Cardiac fibroblast (primary cell): ENCODE data around the gene ARAP3.
A peak's percentile ranks its signal among the peaks of the same experiment; 100 is the strongest.

Experiments used
- DNase-seq, 2 donors: peaks; one replicate each; pipeline versions ENCODE4 v3.0.0 to v3.0.0-alpha.2; 2010; ENCODE audit warnings: low read depth in 2 of 2
- H3K4me3 ChIP-seq, 2 donors: replicated peaks in 1 of 2; 1 replicate in 1 of 2; 2 replicates in 1 of 2; pipeline ENCODE4 v1.5.1; 2011; ENCODE audit warnings: low read depth in 2 of 2, low read length in 2 of 2, mild to moderate bottlenecking in 2 of 2, moderate library complexity in 1 of 2
- TF ChIP-seq, protein P1 (sequence below): IDR thresholded peaks from one replicate; pipeline ENCODE4 v1.5.1; 2011; ENCODE audit warnings: low read depth, mild to moderate bottlenecking, low read length, inconsistent platforms

The ARAP3 gene

DNA sequence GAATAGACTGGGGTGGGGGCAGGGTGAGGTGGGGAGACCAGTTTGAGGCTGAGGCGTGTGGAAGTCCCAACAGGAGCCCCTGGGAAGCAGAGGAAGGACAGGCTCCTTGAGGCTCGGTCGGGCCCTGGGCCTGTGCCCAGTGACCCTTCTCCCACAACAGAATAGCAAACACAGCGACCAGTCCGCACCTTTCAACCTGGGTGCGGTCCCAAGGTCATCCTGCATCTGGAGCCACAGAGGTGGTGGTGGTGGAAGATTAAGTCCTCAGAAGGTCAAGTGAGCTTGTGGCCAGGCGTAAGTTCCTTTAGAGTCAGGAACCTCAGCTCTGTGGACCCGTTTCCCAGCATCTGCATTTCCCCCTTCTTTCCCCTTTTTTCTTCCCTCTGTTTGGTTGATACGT lies 26.0 kb upstream of the ARAP3 start:
- no peak for DNase-seq
- no peak overlapping the region for H3K4me3 ChIP-seq
- TF ChIP-seq, protein P1, sequence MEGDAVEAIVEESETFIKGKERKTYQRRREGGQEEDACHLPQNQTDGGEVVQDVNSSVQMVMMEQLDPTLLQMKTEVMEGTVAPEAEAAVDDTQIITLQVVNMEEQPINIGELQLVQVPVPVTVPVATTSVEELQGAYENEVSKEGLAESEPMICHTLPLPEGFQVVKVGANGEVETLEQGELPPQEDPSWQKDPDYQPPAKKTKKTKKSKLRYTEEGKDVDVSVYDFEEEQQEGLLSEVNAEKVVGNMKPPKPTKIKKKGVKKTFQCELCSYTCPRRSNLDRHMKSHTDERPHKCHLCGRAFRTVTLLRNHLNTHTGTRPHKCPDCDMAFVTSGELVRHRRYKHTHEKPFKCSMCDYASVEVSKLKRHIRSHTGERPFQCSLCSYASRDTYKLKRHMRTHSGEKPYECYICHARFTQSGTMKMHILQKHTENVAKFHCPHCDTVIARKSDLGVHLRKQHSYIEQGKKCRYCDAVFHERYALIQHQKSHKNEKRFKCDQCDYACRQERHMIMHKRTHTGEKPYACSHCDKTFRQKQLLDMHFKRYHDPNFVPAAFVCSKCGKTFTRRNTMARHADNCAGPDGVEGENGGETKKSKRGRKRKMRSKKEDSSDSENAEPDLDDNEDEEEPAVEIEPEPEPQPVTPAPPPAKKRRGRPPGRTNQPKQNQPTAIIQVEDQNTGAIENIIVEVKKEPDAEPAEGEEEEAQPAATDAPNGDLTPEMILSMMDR, result no peak

DNA sequence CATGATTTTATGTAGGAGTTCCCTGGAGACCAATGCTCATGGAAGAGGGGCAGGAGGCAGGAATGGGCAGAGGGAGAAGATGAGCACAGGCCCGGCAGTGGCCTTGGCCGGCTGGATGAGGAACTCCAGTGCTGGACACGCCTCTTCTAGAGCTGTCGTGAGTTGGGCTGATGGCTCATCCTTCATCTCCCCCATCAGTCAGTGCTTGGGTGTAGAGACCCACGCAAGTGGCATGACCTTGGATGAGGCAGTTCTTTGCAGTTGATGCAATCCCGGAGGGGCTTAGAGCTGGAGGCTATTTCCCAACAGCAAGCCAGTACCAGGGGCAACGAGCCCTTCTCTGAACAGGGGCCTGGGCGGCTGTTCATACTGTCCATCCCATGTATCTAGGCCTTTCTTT lies 25.5 kb upstream of the ARAP3 start:
- no peak for DNase-seq
- TF ChIP-seq, protein P1, result no peak
- H3K4me3 ChIP-seq, result no peak overlapping the region

DNA sequence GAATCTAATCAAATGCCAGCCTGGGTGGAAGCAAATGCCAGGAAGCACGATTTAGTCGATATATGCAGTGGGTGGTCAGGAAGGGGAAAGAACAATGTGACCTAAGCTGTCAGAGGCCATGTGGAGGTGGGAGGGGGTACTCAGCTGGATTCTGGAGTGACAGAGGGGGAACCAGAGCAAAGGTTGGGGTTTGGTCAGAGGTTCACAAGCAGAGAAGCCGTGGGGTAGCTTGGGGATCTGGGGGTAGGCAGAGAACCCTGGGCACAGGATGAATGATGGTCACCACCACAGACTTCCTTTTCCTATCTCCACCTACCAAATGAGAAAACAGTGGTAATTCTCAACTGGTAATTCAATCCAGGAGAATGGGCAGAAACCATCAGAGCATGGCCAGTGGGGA lies 24.1 kb upstream of the ARAP3 start:
- TF ChIP-seq, protein P1, result no peak
- no peak overlapping the region for H3K4me3 ChIP-seq
- no peak for DNase-seq

DNA sequence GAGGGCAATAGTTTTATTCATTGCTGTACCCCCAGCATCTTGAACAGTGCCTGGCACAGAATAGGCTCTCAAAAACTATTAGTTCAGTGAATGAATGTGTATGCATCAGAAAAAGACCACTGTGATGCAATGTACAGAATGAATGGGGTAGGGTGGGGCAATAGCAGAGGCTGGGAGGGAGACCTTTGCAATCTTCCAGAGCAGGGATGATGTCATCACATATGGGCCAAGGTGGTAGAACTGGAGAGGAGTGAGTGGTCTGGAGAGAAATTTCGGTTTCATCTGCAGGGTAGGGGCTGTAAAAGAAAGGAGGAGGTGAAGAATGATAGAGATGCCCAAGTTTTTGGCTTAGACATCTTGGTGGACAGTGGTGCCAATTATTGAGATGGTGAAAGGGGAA lies 23.4 kb upstream of the ARAP3 start:
- DNase-seq, result no peak
- TF ChIP-seq, protein P1, result no peak
- no peak overlapping the region for H3K4me3 ChIP-seq

DNA sequence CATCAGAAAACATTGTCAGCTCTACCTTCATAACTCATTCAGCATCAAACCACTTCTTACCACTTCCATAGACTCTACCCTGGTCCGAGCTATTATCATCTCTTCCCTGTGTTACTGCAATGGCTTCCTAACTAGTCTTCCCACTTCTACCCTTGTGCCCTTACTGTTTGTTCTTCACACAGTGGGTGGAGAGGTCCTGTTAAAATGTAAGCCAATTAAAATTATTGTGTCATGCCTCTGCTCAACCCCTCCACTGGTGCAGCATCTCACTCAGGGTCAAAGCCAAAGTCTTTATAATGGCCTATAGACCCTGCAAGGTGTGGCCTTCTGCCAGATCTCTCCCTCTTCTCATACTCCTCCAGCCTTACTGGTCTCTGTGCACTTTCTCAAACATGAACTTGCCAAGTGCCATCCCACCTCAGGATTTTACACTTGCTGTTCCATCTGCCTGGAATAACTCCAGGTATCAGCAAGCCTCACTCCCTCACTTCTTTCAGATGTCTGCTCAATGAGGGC lies 22.8 kb upstream of the ARAP3 start:
- DNase-seq, result no peak

DNA sequence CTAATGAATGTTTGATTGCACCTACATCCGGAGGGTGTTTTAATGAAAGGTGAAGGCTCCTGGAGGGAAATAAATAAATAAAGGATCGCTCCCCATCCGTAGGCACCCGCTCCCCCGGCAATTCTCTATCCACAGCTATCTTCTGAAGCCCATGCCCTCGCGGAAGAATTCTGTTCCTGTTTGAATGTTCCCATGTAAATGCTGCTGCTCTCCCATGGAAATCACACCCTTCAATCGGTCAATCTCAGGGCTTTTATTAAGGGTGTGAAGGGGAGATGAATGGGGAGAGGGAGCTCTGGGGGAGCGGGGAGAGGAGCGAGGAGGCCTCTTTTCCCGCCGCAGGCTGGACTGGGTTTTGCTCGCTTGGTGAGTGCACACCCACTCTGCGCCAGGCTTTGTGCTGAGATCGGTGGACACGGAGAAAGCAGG lies 21.1 kb upstream of the ARAP3 start:
- DNase-seq, result peak in 1 of 2 donors; percentile 13
- H3K4me3 ChIP-seq, result peak overlapping the region; percentile 45 to 50
- TF ChIP-seq, protein P1, result no peak

More for the DNA sequence above, 22.8 kb upstream of the ARAP3 start:
- TF ChIP-seq, protein P1, result no peak
- no peak overlapping the region for H3K4me3 ChIP-seq
